Measurements from ENCODE around the gene MAT2A.

- TF ChIP-seq CTCF (IDR thresholded peaks at IDR 0.05) (no peak), EZH2 (IDR thresholded peaks at IDR 0.05; ENCODE audit: borderline replicate concordance, insufficient read depth, low read depth, low read length, poor library complexity, severe bottlenecking) (no peak)
These were observed 2.3 kb downstream of the MAT2A start for GRCh38 chr2:85541262-85541661.

Data from B cell (primary cell).